Body of pancreas (tissue), 4 donors: ENCODE data around the gene LHFPL3.

Source experiments
- CTCF ChIP-seq, 7 experiments: fragments of 450-650 bp in 4 of 7; fragments of 200-600 bp in 3 of 7; sonication (generic) in 3 of 7; IDR thresholded peaks; one replicate each; pipeline ENCODE4 v1.5.1; 2016 to 2019; ENCODE audit warnings: antibody characterized with exemption in 7 of 7
- POLR2A ChIP-seq, 3 donors: fragments of 450-650 bp; IDR thresholded peaks; one replicate each; pipeline ENCODE4 v1.6.1; 2016; ENCODE audit warnings: antibody characterized with exemption in 3 of 3, mild to moderate bottlenecking in 2 of 3

- TF ChIP-seq CTCF (IDR thresholded peaks at IDR 0.05) (no peak), POLR2A (IDR thresholded peaks at IDR 0.05) (no peak)
These were observed 438.7 kb downstream of the LHFPL3 start for GRCh38 chr7:104767113-104767512.
